NCI-H524 treated with DMSO at 0.1 percent for 48 hours (cell line): Measurements from ENCODE around the gene TREM1.
"Not testable (repeated sequence)": the region's sequence is repeated elsewhere in the genome, so short reads cannot be mapped to it uniquely, and the experiment has no call there.

Source experiments
- DNase-seq: peaks from one replicate; lab custom pipeline; 2025; lab: John Stamatoyannopoulos, UW

Gene TREM1

DNA sequence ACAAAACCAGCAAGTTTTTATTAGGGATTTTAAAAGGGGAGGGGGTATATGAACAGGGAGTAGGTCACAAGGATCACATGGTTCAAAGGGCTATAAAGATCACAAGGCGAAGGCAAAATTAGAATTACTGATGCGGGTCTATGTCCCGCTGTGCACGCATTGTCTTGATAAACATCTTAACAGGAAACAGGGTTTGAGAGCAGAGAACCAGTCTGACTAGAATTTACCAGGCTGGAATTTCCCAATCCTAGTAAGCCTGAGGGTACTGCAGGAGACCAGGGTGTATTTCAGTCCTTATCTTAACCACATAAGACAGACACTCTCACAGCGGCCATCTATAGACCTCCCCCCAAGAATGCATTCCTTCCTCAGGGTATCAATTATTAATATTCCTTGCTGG is 10.8 kb upstream of the TREM1 start:
- not testable (repeated sequence) for DNase-seq

- no peak for DNase-seq
Measured at GRCh38 chr6:41294214-41294872, 7.9 kb upstream of the TREM1 start.

DNA sequence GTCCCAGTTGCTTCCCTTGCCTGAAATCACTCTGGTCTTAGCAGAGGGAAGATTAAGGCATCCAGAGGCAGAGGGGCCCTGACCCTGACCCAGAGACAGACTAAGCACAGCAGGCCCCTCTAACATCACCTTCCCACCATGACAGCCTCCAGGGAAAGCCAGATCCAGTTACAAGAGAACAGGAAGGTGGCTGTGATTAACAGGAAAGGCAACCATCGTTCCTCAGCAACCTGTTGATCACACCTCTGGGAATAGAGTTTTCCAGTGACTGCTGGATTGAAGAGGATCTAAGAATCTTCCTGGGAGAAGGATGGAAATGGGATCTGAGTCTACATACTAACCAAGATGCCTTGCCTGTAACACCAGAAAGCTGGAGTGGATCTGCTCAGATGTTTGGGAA is 5.2 kb upstream of the TREM1 start:
- no peak for DNase-seq

- no peak for DNase-seq
Measured at GRCh38 chr6:41289815-41290214, 3.3 kb upstream of the TREM1 start.

DNA sequence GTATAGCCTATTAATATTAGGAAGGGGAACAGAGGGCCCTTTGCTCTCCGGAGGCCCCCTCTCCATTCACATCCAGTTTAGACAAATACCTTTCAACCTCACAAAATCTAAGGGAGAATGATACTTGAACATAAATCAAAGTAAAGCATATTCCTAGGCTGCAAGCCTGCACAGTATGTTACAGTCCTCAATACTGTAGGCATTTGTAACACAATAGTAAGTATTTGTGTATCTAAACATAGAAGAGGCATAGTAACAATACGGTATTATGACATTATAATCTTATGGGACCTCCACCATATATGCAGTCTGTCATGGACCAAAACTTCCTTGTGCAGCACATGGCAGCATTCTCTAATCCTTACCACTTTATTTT is 2.3 kb upstream of the TREM1 start:
- DNase-seq: no peak

- no peak for DNase-seq
Measured at GRCh38 chr6:41288030-41288753, 1.7 kb upstream of the TREM1 start.

DNA sequence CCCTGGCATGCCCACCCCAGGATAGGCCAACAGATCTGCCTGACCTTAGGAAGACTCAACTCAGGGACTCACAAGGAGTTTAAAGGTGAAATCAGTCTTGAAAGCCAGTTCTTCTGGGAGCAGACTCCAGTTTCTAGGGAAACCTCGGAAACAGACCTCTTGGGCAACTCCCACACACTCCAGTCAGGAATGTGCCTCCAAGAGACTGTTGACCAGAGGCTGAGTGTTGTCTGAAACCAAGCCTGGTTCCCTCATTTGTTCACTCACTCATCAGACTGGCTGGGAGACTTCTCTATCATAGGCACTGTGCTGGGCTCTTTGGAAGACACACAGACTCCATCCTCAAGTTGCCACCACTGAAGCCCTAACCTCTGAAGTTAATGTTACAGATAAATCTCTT is 1.8 kb downstream of the TREM1 start:
- DNase-seq: no peak

- no peak for DNase-seq
Measured at GRCh38 chr6:41283600-41283999, 2.9 kb downstream of the TREM1 start.

DNA sequence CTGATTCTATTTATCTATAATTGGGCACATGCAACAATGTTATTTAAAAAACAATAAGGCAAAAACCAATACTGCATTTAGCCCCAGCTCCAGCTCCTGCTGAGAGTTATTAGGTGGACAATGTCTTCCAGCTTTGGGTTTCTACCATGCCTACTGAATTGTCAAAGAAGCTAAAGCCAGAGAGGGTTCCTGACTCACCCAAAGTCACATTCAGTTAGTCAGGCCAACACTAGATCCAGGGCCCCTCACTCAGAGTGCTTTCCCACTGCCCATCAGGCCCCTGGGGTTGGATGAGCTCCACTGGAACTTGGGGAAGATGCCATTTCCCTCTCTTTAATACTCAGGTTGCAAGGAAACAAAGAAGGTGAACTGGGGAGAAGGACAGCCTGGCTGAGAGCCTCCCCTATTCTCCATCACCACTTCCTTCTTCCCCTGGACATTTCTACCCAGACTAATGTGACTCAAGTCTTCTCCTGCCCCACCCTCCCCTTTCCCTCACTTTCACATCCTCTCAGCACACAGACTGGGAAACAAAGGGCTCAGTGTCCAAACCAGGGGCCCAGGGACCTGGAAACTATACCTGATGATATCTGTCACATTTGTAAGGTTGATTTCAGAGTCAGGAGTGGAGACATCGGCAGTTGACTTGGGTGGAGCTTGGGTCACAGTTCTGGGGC is 6.0 kb downstream of the TREM1 start:
- no peak for DNase-seq

GRCh38 chr6:41278699-41279405 is 7.6 kb downstream of the TREM1 start:
- peak; percentile 8 for DNase-seq

GRCh38 chr6:41277605-41278004 is 8.9 kb downstream of the TREM1 start:
- DNase-seq: no peak

DNA sequence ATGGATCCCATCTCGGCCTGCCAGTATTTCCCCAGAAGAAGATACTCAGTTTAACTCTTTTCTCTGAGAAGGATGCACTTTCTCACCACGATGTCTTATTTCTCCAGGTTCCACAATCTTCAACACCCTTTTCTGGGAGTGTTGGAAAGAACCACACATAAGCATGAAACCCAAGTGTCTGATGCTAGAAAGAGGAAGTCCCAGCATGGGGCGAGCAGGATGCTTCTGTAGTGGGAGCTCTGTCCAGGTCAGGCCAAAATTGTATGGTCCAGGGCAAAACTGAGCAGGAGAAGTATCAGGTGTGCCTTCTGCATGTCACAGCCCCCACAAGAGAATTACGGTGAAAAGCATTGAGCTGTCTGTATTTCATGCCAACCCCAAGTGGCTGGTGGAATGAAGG is 11.0 kb downstream of the TREM1 start:
- DNase-seq: no peak

DNA sequence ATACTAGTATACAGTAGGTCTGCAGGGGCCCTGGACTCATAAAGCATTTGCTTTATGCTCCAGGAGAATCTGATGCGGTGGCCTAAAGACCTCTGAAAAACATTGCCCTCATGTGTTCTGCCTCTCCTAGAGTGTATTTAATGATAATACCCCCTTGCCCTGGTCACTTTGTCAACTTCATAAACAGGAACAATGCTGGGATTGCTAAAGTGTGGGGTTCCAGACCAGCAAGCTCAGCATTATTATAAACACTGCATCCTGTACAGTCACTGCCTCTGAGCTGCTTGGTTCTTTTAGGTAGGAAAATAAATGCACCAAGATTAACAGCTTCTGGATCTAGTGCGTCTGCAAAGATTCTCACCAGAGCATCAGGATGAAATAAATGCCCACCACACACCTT is 12.2 kb downstream of the TREM1 start:
- no peak for DNase-seq

DNA sequence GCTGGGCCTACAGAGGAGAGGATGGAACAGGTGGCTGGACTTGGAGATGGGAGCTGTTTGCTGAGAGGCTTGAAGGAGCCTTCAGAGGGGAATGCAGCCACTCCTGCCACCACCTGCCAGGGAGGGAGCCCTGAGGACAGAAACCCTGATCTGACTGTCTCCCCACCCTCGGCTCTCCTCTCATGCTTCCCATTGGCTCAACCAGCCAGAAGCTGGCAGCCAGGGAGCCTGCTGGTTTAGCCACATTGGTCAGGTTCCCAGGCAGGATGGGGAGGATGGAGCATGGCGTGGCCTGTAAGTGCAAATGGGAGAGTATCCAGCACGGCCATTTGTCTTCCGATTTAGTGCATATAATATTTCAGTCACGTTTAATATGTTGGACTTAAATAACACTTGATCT is 12.8 kb downstream of the TREM1 start:
- DNase-seq: no peak

- no peak for DNase-seq
Measured at GRCh38 chr6:41272591-41273240, 13.8 kb downstream of the TREM1 start.

DNA sequence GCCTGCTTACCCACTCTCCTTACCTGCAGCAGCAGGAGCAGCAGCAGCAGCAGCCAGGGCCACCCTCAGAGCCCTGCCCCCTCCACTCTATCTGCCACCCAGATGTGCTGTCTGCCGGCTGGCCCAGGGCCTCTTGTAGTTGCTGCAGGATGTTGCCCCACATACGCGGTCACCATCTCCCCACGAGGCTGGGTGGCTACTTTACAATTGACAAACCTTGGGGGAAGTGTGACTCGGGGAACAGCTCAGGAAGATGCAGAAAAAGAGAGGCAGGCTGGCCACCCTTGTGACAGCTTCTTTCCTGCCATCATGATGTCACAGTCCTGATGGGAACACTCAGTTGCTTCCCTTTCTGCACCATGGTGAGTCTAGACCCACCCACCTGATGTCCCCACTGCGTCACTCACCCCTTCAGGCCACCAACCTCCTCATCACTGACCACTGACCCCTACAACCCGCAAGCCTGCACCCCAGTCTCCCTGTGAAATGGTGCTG is 14.5 kb downstream of the TREM1 start:
- no peak for DNase-seq

DNA sequence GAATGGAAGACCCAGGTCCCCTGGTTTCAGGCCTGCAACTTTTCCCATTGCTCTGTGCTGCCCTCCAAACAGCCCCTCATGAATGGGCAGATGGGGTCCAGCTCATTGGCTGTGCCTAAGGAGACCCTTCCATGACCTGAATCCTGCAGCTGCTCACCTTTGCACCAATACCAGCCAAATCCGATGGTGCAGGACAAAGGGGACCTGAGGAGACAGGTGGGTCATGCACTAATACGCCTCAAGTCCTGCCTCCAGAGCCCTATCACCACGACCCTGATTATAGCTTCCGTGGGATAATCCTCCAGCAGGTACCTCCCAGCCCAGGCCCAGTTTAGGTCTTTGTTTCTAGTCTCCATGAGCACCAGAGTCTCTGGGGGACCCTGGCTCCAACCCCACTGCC is 16.8 kb downstream of the TREM1 start:
- DNase-seq: no peak

DNA sequence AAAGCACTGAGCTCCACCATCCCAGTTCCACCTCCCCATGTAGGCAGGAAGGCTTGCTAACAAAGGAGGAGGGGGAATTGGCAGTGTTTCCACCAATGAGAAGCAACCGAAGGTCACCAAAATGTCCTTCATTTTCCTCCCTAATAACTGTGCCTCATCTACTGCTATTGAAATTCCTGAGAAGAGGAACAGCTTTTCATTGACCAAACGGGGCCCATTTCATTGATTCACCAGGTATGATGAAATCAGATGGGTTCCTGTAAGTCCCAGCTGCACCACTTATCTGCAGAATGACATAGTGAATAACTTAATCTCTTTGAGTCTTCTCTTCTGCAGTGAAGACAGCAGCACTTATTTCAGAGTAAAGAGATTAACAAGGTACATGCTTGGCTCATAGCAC is 17.3 kb downstream of the TREM1 start:
- no peak for DNase-seq

GRCh38 chr6:41268478-41268877 is 18.0 kb downstream of the TREM1 start:
- DNase-seq: no peak

DNA sequence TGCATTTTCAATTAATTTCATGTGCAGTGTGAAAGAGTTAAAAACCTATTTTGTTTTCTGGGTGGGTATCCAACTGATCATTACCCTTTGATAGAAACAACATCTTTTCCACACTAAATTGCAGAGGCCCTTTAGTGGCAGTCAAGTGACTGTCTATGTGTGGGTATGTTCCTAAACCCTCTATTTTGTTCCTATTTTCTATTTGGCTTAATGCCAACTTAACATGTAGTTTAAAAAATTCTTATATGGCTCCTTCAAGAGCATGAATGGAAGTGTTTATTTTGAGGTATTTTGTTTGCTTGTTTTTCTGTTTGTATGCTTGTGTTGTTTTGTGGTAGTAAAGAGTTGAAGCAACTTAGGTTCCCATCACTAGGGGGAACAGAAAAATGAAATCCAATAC is 19.9 kb downstream of the TREM1 start:
- DNase-seq: no peak

- DNase-seq: no peak
Measured at GRCh38 chr6:41263267-41263666, 23.2 kb downstream of the TREM1 start.

- DNase-seq: no peak
Measured at GRCh38 chr6:41262401-41262800, 24.1 kb downstream of the TREM1 start.
